Measurements from ENCODE around the gene CHRNE.

Gene CHRNE

GRCh38 chr17:4903051-4903818 lies at the start of gene CHRNE:
Gene CHRNE, minus strand, starts transcription at chr17:4903098. Its CDS starts 35 bp downstream, at chr17:4903063.
- H3K36me3 ChIP-seq (ENCODE audit: control insufficient read depth, insufficient read depth, low read length): no peaks in the 10 kb centered on the region
- no peak within 1 kb of the TSS for H3K27ac ChIP-seq (ENCODE audit: low read length)
- no peaks in the 10 kb centered on the region for H3K9me3 ChIP-seq (ENCODE audit: control insufficient read depth, insufficient read depth, low read length)
- H3K27me3 ChIP-seq (ENCODE audit: control insufficient read depth, insufficient read depth, low read length): no peaks in the 10 kb centered on the region
- no CpG with 5 or more reads among the region's 10 CpGs for WGBS (ENCODE audit: insufficient coverage, insufficient read length)
- H3K4me3 ChIP-seq (ENCODE audit: low read length): no peak within 1 kb of the TSS
- DNase-seq (ENCODE audit: low read depth, low spot score): no peak
- H3K4me1 ChIP-seq (ENCODE audit: control insufficient read depth, insufficient read depth, low read length): peaks cover 3% of the 10 kb centered on the region; the same call in 1 of the 2 replicates

DNA sequence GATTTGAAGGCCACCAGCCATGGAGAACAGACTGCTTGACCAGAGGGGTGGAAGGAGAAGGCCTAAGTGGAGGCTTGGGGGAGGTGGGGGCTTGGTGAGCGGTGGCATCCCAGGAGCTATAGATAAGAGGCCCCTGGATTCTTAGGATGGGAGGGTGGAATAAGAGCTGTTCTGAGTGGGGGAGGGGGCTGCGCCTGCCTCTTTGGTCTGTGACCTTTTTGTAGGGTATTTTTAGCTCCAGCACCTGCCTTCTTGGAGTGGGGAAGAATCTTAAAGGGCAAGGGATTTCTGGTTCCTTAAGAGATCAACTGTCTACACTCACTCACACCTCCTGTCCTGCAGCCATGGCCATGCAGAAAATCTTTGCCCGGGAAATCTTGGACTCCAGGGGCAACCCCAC lies 48.6 kb upstream of the CHRNE start:
- H3K4me3 ChIP-seq (ENCODE audit: low read length): no peak overlapping the region
- H3K27ac ChIP-seq (ENCODE audit: low read length): no peak overlapping the region
- no peaks in the 10 kb centered on the region for H3K27me3 ChIP-seq (ENCODE audit: control insufficient read depth, insufficient read depth, low read length)
- DNase-seq (ENCODE audit: low read depth, low spot score): no peak
- H3K36me3 ChIP-seq (ENCODE audit: control insufficient read depth, insufficient read depth, low read length): peaks cover 3% of the 10 kb centered on the region
- WGBS (ENCODE audit: insufficient coverage, insufficient read length): no CpG with 5 or more reads among the region's 3 CpGs
- H3K9me3 ChIP-seq (ENCODE audit: control insufficient read depth, insufficient read depth, low read length): no peaks in the 10 kb centered on the region
- H3K4me1 ChIP-seq (ENCODE audit: control insufficient read depth, insufficient read depth, low read length): 0 out of 2 replicates have a peak, but pooled peaks cover 3% of the 10 kb centered on the region

- peaks cover 9% of the 10 kb centered on the region for H3K36me3 ChIP-seq (ENCODE audit: control insufficient read depth, insufficient read depth, low read length)
- H3K27ac ChIP-seq (ENCODE audit: low read length): no peak within 1 kb of the TSS
- peak within 1 kb of the TSS; percentile 42; the same call in 1 of the 2 replicates for H3K4me3 ChIP-seq (ENCODE audit: low read length)
- H3K27me3 ChIP-seq (ENCODE audit: control insufficient read depth, insufficient read depth, low read length): no peaks in the 10 kb centered on the region
- whole genome bisulfite sequencing (ENCODE audit: insufficient coverage, insufficient read length): no CpG with 5 or more reads among the region's 7 CpGs
- H3K4me1 ChIP-seq (ENCODE audit: control insufficient read depth, insufficient read depth, low read length): peaks cover 5% of the 10 kb centered on the region; the same call in 1 of the 2 replicates
- H3K9me3 ChIP-seq (ENCODE audit: control insufficient read depth, insufficient read depth, low read length): no peaks in the 10 kb centered on the region
- no peak for DNase-seq (ENCODE audit: low read depth, low spot score)
Observed at GRCh38 chr17:4950746-4951204, 47.9 kb upstream of the CHRNE start, which contains the start of gene ENO3. Gene ENO3, plus strand, starts transcription at chr17:4951119. Its CDS starts 711 bp downstream, at chr17:4951830.

DNA sequence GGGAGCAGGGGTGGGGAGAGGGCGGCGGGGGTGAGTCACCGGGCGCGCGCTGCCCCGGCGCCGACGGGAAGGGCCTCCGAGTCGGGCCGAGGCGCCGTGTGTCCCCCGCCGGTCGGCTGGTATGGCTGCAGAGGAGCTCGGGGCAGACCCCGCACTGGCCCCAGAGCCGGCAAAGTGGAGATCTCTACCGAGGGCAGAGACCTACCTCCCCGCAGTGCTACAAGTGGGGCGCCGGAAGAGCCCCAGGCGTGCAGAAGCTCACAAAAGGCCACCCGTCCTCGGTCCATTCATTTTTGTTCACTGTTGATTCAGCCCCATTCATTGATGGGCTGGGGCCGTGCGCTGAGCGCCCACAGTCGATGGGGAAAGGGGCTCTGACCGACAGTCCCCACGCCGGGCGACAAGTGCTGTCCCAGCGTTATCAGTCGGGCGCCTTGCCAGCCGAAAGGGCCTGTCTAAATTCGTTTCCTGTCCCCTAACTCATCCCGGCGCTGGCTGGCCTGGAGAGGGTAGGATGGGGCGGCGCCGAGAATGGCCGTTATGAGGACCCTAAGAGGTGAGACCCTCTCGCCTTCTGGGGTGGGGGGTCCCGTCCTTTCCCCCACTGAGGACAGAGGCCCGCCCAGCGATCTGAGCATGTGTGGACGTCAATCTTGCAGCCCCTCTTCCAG lies 47.3 kb upstream of the CHRNE start:
- Histone ChIP-seq H3K4me3 (ENCODE audit: low read length) (peak overlapping the region; percentile 42; the same call in 1 of the 2 replicates), H3K36me3 (ENCODE audit: control insufficient read depth, insufficient read depth, low read length) (peaks cover 11% of the 10 kb centered on the region), H3K4me1 (ENCODE audit: control insufficient read depth, insufficient read depth, low read length) (peaks cover 5% of the 10 kb centered on the region; the same call in 1 of the 2 replicates), H3K27ac (ENCODE audit: low read length) (no peak overlapping the region), H3K9me3 (ENCODE audit: control insufficient read depth, insufficient read depth, low read length) (no peaks in the 10 kb centered on the region), H3K27me3 (ENCODE audit: control insufficient read depth, insufficient read depth, low read length) (no peaks in the 10 kb centered on the region)
- DNase-seq (ENCODE audit: low read depth, low spot score): no peak
- WGBS (ENCODE audit: insufficient coverage, insufficient read length): no CpG with 5 or more reads among the region's 52 CpGs

DNA sequence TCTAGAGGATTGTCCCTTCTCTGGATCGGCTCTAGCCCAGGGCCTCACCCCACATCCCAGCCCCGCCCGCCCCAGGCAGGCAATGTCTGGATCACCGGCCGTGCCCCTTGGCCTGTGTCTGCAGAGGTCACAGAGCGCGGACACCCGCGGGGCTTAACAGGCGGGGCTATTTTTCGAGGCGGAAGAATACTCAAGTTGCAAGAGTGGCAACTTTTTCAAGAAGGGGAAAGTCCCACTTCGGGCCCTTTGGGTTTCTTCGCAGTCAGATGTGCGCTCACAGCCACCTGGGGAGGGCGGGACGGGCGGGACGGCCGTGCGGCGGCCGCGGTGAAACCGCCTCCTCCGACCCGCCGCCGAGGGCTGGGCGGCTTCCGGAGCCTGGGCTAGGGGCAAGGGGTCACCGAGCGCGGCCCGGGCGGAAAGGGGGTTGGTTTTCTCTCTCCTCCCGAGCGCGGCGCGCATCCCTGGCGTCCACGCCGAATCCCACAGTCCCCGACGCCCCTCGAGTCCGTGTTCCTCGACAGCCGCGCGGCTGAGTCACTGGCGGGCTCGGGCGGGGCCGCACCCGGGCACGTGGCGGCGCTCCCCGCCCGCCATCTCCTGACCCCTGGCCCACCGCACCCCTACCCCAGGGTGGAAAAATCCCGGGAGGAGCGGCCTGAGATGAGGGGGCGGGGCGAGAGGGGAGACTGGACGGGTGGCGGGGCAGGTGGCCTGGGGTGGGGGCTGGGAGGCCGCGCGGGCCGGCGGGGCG lies 46.6 kb upstream of the CHRNE start:
- WGBS (ENCODE audit: insufficient coverage, insufficient read length): no CpG with 5 or more reads among the region's 75 CpGs
- Histone ChIP-seq H3K9me3 (ENCODE audit: control insufficient read depth, insufficient read depth, low read length) (no peaks in the 10 kb centered on the region), H3K27ac (ENCODE audit: low read length) (peak overlapping the region; percentile 11), H3K36me3 (ENCODE audit: control insufficient read depth, insufficient read depth, low read length) (peaks cover 15% of the 10 kb centered on the region), H3K4me1 (ENCODE audit: control insufficient read depth, insufficient read depth, low read length) (peaks cover 5% of the 10 kb centered on the region; the same call in 1 of the 2 replicates), H3K27me3 (ENCODE audit: control insufficient read depth, insufficient read depth, low read length) (no peaks in the 10 kb centered on the region), H3K4me3 (ENCODE audit: low read length) (peak overlapping the region; percentile 70; the same call in 1 of the 2 replicates)
- DNase-seq (ENCODE audit: low read depth, low spot score): no peak

- Histone ChIP-seq H3K4me3 (ENCODE audit: low read length) (peak overlapping the region; percentile 70; the same call in 1 of the 2 replicates), H3K9me3 (ENCODE audit: control insufficient read depth, insufficient read depth, low read length) (no peaks in the 10 kb centered on the region), H3K27me3 (ENCODE audit: control insufficient read depth, insufficient read depth, low read length) (no peaks in the 10 kb centered on the region), H3K36me3 (ENCODE audit: control insufficient read depth, insufficient read depth, low read length) (peaks cover 17% of the 10 kb centered on the region), H3K4me1 (ENCODE audit: control insufficient read depth, insufficient read depth, low read length) (peaks cover 5% of the 10 kb centered on the region; the same call in 1 of the 2 replicates), H3K27ac (ENCODE audit: low read length) (peak overlapping the region; percentile 11)
- whole genome bisulfite sequencing (ENCODE audit: insufficient coverage, insufficient read length): no CpG with 5 or more reads among the region's 40 CpGs
- no peak for DNase-seq (ENCODE audit: low read depth, low spot score)
Observed at GRCh38 chr17:4948931-4949320, 46.0 kb upstream of the CHRNE start.

- Histone ChIP-seq H3K27ac (ENCODE audit: low read length) (peak within 1 kb of the TSS; percentile 45), H3K4me1 (ENCODE audit: control insufficient read depth, insufficient read depth, low read length) (peaks cover 5% of the 10 kb centered on the region; the same call in 1 of the 2 replicates), H3K4me3 (ENCODE audit: low read length) (peak within 1 kb of the TSS; percentile 70), H3K36me3 (ENCODE audit: control insufficient read depth, insufficient read depth, low read length) (peaks cover 19% of the 10 kb centered on the region), H3K9me3 (ENCODE audit: control insufficient read depth, insufficient read depth, low read length) (no peaks in the 10 kb centered on the region), H3K27me3 (ENCODE audit: control insufficient read depth, insufficient read depth, low read length) (no peaks in the 10 kb centered on the region)
- WGBS (ENCODE audit: insufficient coverage, insufficient read length): no CpG with 5 or more reads among the region's 59 CpGs
- no peak for DNase-seq (ENCODE audit: low read depth, low spot score)
Observed at GRCh38 chr17:4948166-4948930, 45.5 kb upstream of the CHRNE start, which contains the start of gene PFN1. Gene PFN1, minus strand, starts transcription at chr17:4948530. Its CDS starts 136 bp downstream, at chr17:4948394.

- Histone ChIP-seq H3K9me3 (ENCODE audit: control insufficient read depth, insufficient read depth, low read length) (no peaks in the 10 kb centered on the region), H3K4me1 (ENCODE audit: control insufficient read depth, insufficient read depth, low read length) (peaks cover 5% of the 10 kb centered on the region; the same call in 1 of the 2 replicates), H3K27me3 (ENCODE audit: control insufficient read depth, insufficient read depth, low read length) (no peaks in the 10 kb centered on the region), H3K36me3 (ENCODE audit: control insufficient read depth, insufficient read depth, low read length) (peaks cover 26% of the 10 kb centered on the region), H3K27ac (ENCODE audit: low read length) (peak overlapping the region; percentile 45), H3K4me3 (ENCODE audit: low read length) (peak overlapping the region; percentile 70)
- no CpG with 5 or more reads among the region's 56 CpGs for WGBS (ENCODE audit: insufficient coverage, insufficient read length)
- DNase-seq (ENCODE audit: low read depth, low spot score): no peak
Observed at GRCh38 chr17:4947411-4948165, 44.7 kb upstream of the CHRNE start.

DNA sequence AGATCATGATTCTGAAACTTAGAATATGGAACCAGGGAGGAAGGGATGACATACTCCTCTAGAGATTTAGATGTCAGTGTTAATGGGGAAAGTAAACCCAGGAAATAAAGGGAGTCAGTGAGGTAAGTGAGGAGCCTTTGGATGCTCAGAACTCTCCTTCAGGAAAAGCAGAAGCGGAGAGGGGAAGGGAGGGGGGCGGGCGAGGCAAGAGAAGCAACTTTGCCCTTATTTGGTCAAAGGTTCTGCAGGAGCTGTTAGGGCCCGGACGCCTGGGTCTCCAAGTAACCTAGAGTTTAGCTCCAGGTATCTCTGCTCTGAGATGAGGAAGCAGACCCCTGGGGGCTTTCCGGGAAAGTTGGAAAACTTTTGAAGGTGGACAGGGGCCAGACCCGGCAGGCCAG lies 44.1 kb upstream of the CHRNE start:
- Histone ChIP-seq H3K36me3 (ENCODE audit: control insufficient read depth, insufficient read depth, low read length) (peaks cover 26% of the 10 kb centered on the region), H3K27ac (ENCODE audit: low read length) (no peak overlapping the region), H3K9me3 (ENCODE audit: control insufficient read depth, insufficient read depth, low read length) (no peaks in the 10 kb centered on the region), H3K27me3 (ENCODE audit: control insufficient read depth, insufficient read depth, low read length) (no peaks in the 10 kb centered on the region), H3K4me1 (ENCODE audit: control insufficient read depth, insufficient read depth, low read length) (peaks cover 5% of the 10 kb centered on the region; the same call in 1 of the 2 replicates), H3K4me3 (ENCODE audit: low read length) (peak overlapping the region; percentile 70; the same call in 1 of the 2 replicates)
- no CpG with 5 or more reads among the region's 7 CpGs for WGBS (ENCODE audit: insufficient coverage, insufficient read length)
- no peak for DNase-seq (ENCODE audit: low read depth, low spot score)
